Measurements from ENCODE around the gene OXA1L. TPM values are rescaled to one million over a fixed set of nuclear protein-coding genes. Genes with fewer than 3 reads are reported as not detected.
A peak's percentile ranks its signal among the peaks of the same experiment; 100 is the strongest.

The OXA1L gene
- total and polyA plus RNA-seq, 2 of the 13 experiments (the other 11 are each of a cell fraction or from before 2014, with no cell fraction given): 230 to 589 TPM

DNA sequence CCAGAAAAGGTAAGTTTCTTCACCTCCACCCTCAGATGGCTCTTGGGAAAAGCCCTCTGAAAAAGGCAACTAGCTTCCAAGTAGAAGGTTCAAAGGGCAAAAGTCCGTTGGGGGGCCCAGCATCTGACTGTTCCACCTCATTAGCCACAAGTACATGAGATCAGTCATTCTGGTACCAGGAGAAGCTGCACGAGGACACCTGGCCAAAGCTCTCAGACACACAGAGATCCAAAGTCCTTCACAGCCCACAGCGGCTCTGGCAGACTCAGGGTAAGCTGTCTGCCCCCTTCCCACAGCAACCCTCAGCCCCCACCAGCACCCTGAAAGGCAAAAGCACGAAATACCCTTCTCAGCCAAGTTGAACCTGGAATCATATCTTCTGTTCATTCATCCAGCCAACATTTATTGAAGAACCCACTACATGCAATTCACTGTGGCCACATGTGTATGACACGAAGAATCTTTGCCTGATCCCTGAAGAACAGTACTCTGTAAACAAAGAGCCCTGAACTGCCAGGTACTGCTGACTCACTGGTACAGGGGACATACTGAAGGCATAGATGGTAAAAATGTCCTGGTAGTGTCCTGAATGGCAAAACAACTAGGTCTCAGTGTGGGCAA is 29.7 kb downstream of the OXA1L start (continued):
- TF ChIP-seq NR1H2 (CRISPR knock-in tag; IDR thresholded peaks at IDR 0.05; ENCODE audit: borderline replicate concordance, low read depth): no peak
- no peak for TF ChIP-seq ZMYM4 (CRISPR knock-in tag; IDR thresholded peaks at IDR 0.05)
- TF ChIP-seq, protein P1, sequence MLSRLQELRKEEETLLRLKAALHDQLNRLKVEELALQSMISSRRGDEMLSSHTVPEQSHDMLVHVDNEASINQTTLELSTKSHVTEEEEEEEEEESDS (CRISPR knock-in tag; IDR thresholded peaks at IDR 0.05; ENCODE audit: borderline replicate concordance): no peak
- TF ChIP-seq SIN3A (IDR thresholded peaks at IDR 0.05; ENCODE audit: borderline replicate concordance, low read depth, low read length): 0 out of 2 replicates have a peak, but pooled peaks have one; percentile 28
- TF ChIP-seq, protein P2, sequence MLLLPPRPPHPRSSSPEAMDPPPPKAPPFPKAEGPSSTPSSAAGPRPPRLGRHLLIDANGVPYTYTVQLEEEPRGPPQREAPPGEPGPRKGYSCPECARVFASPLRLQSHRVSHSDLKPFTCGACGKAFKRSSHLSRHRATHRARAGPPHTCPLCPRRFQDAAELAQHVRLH (CRISPR knock-in tag; IDR thresholded peaks at IDR 0.05; ENCODE audit: borderline replicate concordance, low read depth): peak; percentile 68; the same call in 1 of the 2 replicates
- no peak for TF ChIP-seq RAD21 (CRISPR knock-in tag; IDR thresholded peaks at IDR 0.05)
- TF ChIP-seq, protein P3, sequence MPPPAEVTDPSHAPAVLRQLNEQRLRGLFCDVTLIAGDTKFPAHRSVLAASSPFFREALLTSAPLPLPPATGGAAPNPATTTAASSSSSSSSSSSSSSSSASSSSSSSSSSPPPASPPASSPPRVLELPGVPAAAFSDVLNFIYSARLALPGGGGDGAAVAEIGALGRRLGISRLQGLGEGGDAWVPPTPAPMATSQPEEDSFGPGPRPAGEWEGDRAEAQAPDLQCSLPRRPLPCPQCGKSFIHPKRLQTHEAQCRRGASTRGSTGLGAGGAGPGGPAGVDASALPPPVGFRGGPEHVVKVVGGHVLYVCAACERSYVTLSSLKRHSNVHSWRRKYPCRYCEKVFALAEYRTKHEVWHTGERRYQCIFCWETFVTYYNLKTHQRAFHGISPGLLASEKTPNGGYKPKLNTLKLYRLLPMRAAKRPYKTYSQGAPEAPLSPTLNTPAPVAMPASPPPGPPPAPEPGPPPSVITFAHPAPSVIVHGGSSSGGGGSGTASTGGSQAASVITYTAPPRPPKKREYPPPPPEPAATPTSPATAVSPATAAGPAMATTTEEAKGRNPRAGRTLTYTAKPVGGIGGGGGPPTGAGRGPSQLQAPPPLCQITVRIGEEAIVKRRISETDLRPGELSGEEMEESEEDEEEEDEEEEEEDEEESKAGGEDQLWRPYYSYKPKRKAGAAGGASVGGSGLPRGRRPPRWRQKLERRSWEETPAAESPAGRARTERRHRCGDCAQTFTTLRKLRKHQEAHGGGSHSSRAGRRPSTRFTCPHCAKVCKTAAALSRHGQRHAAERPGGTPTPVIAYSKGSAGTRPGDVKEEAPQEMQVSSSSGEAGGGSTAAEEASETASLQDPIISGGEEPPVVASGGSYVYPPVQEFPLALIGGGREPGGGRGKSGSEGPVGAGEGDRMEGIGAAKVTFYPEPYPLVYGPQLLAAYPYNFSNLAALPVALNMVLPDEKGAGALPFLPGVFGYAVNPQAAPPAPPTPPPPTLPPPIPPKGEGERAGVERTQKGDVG (CRISPR knock-in tag; IDR thresholded peaks at IDR 0.05; ENCODE audit: borderline replicate concordance): no peak
- TF ChIP-seq YEATS2 (CRISPR knock-in tag; IDR thresholded peaks at IDR 0.05; ENCODE audit: borderline replicate concordance): peak; percentile 40; the same call in 1 of the 2 replicates
- TF ChIP-seq CCDC6 (CRISPR knock-in tag; IDR thresholded peaks at IDR 0.05): no peak
- TF ChIP-seq GPN1 (CRISPR knock-in tag; IDR thresholded peaks at IDR 0.05; ENCODE audit: borderline replicate concordance): no peak
- TF ChIP-seq ZNF615 (CRISPR knock-in tag; IDR thresholded peaks at IDR 0.05; ENCODE audit: borderline replicate concordance): no peak
- TF ChIP-seq DPF2 (CRISPR knock-in tag; IDR thresholded peaks at IDR 0.05; ENCODE audit: borderline replicate concordance, low read depth): peak; percentile 23; the same call in 1 of the 2 replicates
- TF ChIP-seq ZNF138 (CRISPR knock-in tag; IDR thresholded peaks at IDR 0.05; ENCODE audit: low read depth): no peak
- peak; percentile 66 for TF ChIP-seq NFE2L2 (IDR thresholded peaks at IDR 0.05; ENCODE audit: low read length)
- TF ChIP-seq ZNF33B (CRISPR knock-in tag; IDR thresholded peaks at IDR 0.05): 0 out of 2 replicates have a peak, but pooled peaks have one; percentile 57
- TF ChIP-seq, protein P4, sequence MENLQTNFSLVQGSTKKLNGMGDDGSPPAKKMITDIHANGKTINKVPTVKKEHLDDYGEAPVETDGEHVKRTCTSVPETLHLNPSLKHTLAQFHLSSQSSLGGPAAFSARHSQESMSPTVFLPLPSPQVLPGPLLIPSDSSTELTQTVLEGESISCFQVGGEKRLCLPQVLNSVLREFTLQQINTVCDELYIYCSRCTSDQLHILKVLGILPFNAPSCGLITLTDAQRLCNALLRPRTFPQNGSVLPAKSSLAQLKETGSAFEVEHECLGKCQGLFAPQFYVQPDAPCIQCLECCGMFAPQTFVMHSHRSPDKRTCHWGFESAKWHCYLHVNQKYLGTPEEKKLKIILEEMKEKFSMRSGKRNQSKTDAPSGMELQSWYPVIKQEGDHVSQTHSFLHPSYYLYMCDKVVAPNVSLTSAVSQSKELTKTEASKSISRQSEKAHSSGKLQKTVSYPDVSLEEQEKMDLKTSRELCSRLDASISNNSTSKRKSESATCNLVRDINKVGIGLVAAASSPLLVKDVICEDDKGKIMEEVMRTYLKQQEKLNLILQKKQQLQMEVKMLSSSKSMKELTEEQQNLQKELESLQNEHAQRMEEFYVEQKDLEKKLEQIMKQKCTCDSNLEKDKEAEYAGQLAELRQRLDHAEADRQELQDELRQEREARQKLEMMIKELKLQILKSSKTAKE (CRISPR knock-in tag; IDR thresholded peaks at IDR 0.05; ENCODE audit: borderline replicate concordance): 0 out of 2 replicates have a peak, but pooled peaks have one; percentile 65
- TF ChIP-seq NR2F2 (IDR thresholded peaks at IDR 0.05; ENCODE audit: borderline replicate concordance, low read depth): no peak
- TF ChIP-seq ZNF264 (CRISPR knock-in tag; IDR thresholded peaks at IDR 0.05): no peak
- TF ChIP-seq SIN3B (IDR thresholded peaks at IDR 0.05; ENCODE audit: low read length): no peak
- TF ChIP-seq SAP130 (CRISPR knock-in tag; IDR thresholded peaks at IDR 0.05; ENCODE audit: low read depth): 0 out of 2 replicates have a peak, but pooled peaks have one; percentile 30
- TF ChIP-seq EP300 (IDR thresholded peaks at IDR 0.05; ENCODE audit: low read depth in 2 of 2, low read length in 2 of 2): peak in 1 of 2 experiments; percentile 32; a peak in 1 of 4 replicates
- no peak for TF ChIP-seq EP300 (CRISPR knock-in tag; IDR thresholded peaks at IDR 0.05; ENCODE audit: borderline replicate concordance)
- no peak for TF ChIP-seq KAT7 (CRISPR knock-in tag; IDR thresholded peaks at IDR 0.05; ENCODE audit: borderline replicate concordance)

All from HepG2 (cell line).